Stomach smooth muscle (tissue), 2 donors: ENCODE measurements around the gene MAML2.

Source experiments
- H3K27ac ChIP-seq: one replicate; pipeline ENCODE4 v1.7.0; 2013; ENCODE audit warnings: mild to moderate bottlenecking, low read length, inconsistent platforms
- H3K27me3 ChIP-seq, 2 donors: one replicate each; pipeline ENCODE4 v1.7.0; 2013; ENCODE audit warnings: low read length in 2 of 2; ENCODE audit not compliant: insufficient read depth in 2 of 2, control insufficient read depth in 1 of 2
- H3K36me3 ChIP-seq, 2 donors: one replicate each; pipeline ENCODE4 v1.7.0; 2013; ENCODE audit warnings: low read length in 2 of 2; ENCODE audit not compliant: control insufficient read depth in 2 of 2, insufficient read depth in 2 of 2
- H3K4me1 ChIP-seq: one replicate; pipeline ENCODE4 v1.7.0; 2013; ENCODE audit warnings: low read length; ENCODE audit not compliant: control insufficient read depth, insufficient read depth
- H3K4me3 ChIP-seq, 2 donors: one replicate each; pipeline ENCODE4 v1.7.0; 2013; ENCODE audit warnings: low read length in 2 of 2
- H3K9ac ChIP-seq, 2 donors: one replicate each; pipeline ENCODE4 v1.7.0; 2013; ENCODE audit warnings: low read length in 2 of 2, mild to moderate bottlenecking in 1 of 2
- H3K9me3 ChIP-seq, 2 donors: one replicate each; pipeline ENCODE4 v1.7.0; 2013; ENCODE audit warnings: low read length in 2 of 2; ENCODE audit not compliant: control insufficient read depth in 2 of 2
- donor health status: healthy.
- donor health status: Pancreatic carcinoma.

Gene MAML2

GRCh38 chr11:96306933-96307775 lies 35.8 kb downstream of the MAML2 start:
- H3K9me3 ChIP-seq: no peaks in the 10 kb centered on the region
- peak overlapping the region; percentile 76 for H3K27ac ChIP-seq
- no peaks in the 10 kb centered on the region for H3K36me3 ChIP-seq
- H3K4me3 ChIP-seq: peak overlapping the region; percentile 66 to 67
- H3K4me1 ChIP-seq: peaks cover 20% of the 10 kb centered on the region
- H3K9ac ChIP-seq: peak overlapping the region; percentile 64 to 65
- no peaks in the 10 kb centered on the region for H3K27me3 ChIP-seq

GRCh38 chr11:96306600-96306932 lies 36.4 kb downstream of the MAML2 start:
- Histone ChIP-seq H3K27ac (peak overlapping the region; percentile 76), H3K9me3 (no peaks in the 10 kb centered on the region), H3K4me1 (peaks cover 20% of the 10 kb centered on the region), H3K36me3 (no peaks in the 10 kb centered on the region), H3K9ac (peak overlapping the region; percentile 64 to 65), H3K4me3 (peak overlapping the region; percentile 66 to 67), H3K27me3 (no peaks in the 10 kb centered on the region)

GRCh38 chr11:96306071-96306470 lies 36.9 kb downstream of the MAML2 start:
- Histone ChIP-seq H3K9me3 (no peaks in the 10 kb centered on the region), H3K4me1 (peaks cover 15% of the 10 kb centered on the region), H3K4me3 (peak overlapping the region; percentile 66 to 67), H3K27ac (peak overlapping the region; percentile 76), H3K9ac (no peak overlapping the region), H3K36me3 (no peaks in the 10 kb centered on the region), H3K27me3 (no peaks in the 10 kb centered on the region)

GRCh38 chr11:96303980-96304379 lies 39.0 kb downstream of the MAML2 start:
- H3K27me3 ChIP-seq: no peaks in the 10 kb centered on the region
- H3K9ac ChIP-seq: no peak overlapping the region
- no peaks in the 10 kb centered on the region for H3K36me3 ChIP-seq
- no peaks in the 10 kb centered on the region for H3K9me3 ChIP-seq
- no peak overlapping the region for H3K4me3 ChIP-seq
- H3K27ac ChIP-seq: no peak overlapping the region
- peaks cover 15% of the 10 kb centered on the region for H3K4me1 ChIP-seq

GRCh38 chr11:96303064-96303463 lies 39.9 kb downstream of the MAML2 start:
- Histone ChIP-seq H3K4me3 (no peak overlapping the region), H3K4me1 (peaks cover 15% of the 10 kb centered on the region), H3K9ac (no peak overlapping the region), H3K27ac (no peak overlapping the region), H3K36me3 (no peaks in the 10 kb centered on the region), H3K9me3 (no peaks in the 10 kb centered on the region), H3K27me3 (no peaks in the 10 kb centered on the region)

- no peaks in the 10 kb centered on the region for H3K27me3 ChIP-seq
- no peaks in the 10 kb centered on the region for H3K36me3 ChIP-seq
- H3K4me1 ChIP-seq: peaks cover 10% of the 10 kb centered on the region
- no peaks in the 10 kb centered on the region for H3K9me3 ChIP-seq
- H3K27ac ChIP-seq: no peak overlapping the region
- no peak overlapping the region for H3K9ac ChIP-seq
- no peak overlapping the region for H3K4me3 ChIP-seq
Measured at GRCh38 chr11:96301818-96302217, 41.2 kb downstream of the MAML2 start.

- H3K9ac ChIP-seq: no peak overlapping the region
- H3K27me3 ChIP-seq: no peaks in the 10 kb centered on the region
- peaks cover 3% of the 10 kb centered on the region for H3K4me1 ChIP-seq
- H3K9me3 ChIP-seq: no peaks in the 10 kb centered on the region
- H3K36me3 ChIP-seq: no peaks in the 10 kb centered on the region
- no peak overlapping the region for H3K27ac ChIP-seq
- H3K4me3 ChIP-seq: no peak overlapping the region
Measured at GRCh38 chr11:96299155-96299888, 43.7 kb downstream of the MAML2 start.

- Histone ChIP-seq H3K9ac (no peak overlapping the region), H3K4me1 (no peaks in the 10 kb centered on the region)
Measured at GRCh38 chr11:96295369-96295768, 47.6 kb downstream of the MAML2 start.

GRCh38 chr11:96294289-96294688 lies 48.7 kb downstream of the MAML2 start:
- Histone ChIP-seq H3K4me3 (no peak overlapping the region), H3K4me1 (no peaks in the 10 kb centered on the region), H3K9ac (no peak overlapping the region), H3K9me3 (no peaks in the 10 kb centered on the region), H3K27me3 (no peaks in the 10 kb centered on the region), H3K27ac (no peak overlapping the region), H3K36me3 (no peaks in the 10 kb centered on the region)

More at GRCh38 chr11:96295369-96295768, 47.6 kb downstream of the MAML2 start:
- no peaks in the 10 kb centered on the region for H3K27me3 ChIP-seq
- H3K27ac ChIP-seq: no peak overlapping the region
- H3K9me3 ChIP-seq: no peaks in the 10 kb centered on the region
- no peak overlapping the region for H3K4me3 ChIP-seq
- no peaks in the 10 kb centered on the region for H3K36me3 ChIP-seq

- no peaks in the 10 kb centered on the region for H3K4me1 ChIP-seq
- no peaks in the 10 kb centered on the region for H3K36me3 ChIP-seq
- H3K27me3 ChIP-seq: no peaks in the 10 kb centered on the region
- H3K9me3 ChIP-seq: no peaks in the 10 kb centered on the region
- H3K9ac ChIP-seq: no peak overlapping the region
- no peak overlapping the region for H3K27ac ChIP-seq
- H3K4me3 ChIP-seq: peak overlapping the region; percentile 13 to 16
Measured at GRCh38 chr11:96293598-96294021, 49.4 kb downstream of the MAML2 start.

GRCh38 chr11:96293109-96293508 lies 49.9 kb downstream of the MAML2 start:
- H3K27ac ChIP-seq: no peak overlapping the region
- H3K36me3 ChIP-seq: no peaks in the 10 kb centered on the region
- H3K9ac ChIP-seq: no peak overlapping the region
- H3K27me3 ChIP-seq: no peaks in the 10 kb centered on the region
- H3K9me3 ChIP-seq: no peaks in the 10 kb centered on the region
- H3K4me3 ChIP-seq: no peak overlapping the region
- no peaks in the 10 kb centered on the region for H3K4me1 ChIP-seq
